BE2C (cell line): ENCODE data around the gene LONP2.

Source experiments
- DNase-seq: peaks from one replicate; pipeline ENCODE4 v3.0.0-alpha.2; 2020
- H3K27me3 ChIP-seq: fragments of 250-450 bp; sonication (Bioruptor Pico); 2 replicates; pipeline ENCODE4 v1.5.1; 2020; ENCODE audit warnings: mild to moderate bottlenecking
- H3K36me3 ChIP-seq: fragments of 250-450 bp; sonication (Bioruptor Pico); 2 replicates; pipeline ENCODE4 v1.5.1; 2020; ENCODE audit warnings: mild to moderate bottlenecking
- H3K4me1 ChIP-seq: fragments of 250-450 bp; sonication (Bioruptor Pico); 2 replicates; pipeline ENCODE4 v1.5.1; 2020
- H3K4me3 ChIP-seq: 2 replicates; pipeline ENCODE4 v1.5.1; 2011; ENCODE audit warnings: low read depth, low read length
- H3K9me3 ChIP-seq: fragments of 250-450 bp; sonication (Bioruptor Pico); 2 replicates; pipeline ENCODE4 v1.5.1; 2020
- TF ChIP-seq, protein P1 (sequence below): IDR thresholded peaks from 2 replicates; pipeline ENCODE4 v1.5.1; 2012; ENCODE audit warnings: mild to moderate bottlenecking, low read depth, low read length

Gene LONP2

DNA sequence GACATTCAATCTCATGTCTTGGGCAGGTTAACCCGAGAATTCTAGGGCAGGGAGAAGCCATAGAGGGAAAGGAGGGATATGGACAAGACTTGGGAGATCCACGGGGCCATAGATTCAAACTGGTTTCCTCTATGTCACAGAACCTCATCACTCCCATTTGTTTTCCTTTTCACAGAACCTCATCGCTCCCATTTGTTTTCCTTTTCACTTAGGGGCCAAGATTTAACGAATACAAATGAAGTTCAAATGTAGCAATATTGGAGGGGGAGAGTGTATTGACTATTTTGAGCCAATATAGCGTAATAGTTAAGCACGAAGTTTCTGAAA, 39.3 kb upstream of the LONP2 start:
- Histone ChIP-seq H3K4me3 (no peak overlapping the region), H3K9me3 (no peaks in the 10 kb centered on the region), H3K36me3 (no peaks in the 10 kb centered on the region), H3K27me3 (no peaks in the 10 kb centered on the region), H3K4me1 (no peaks in the 10 kb centered on the region)
- TF ChIP-seq, protein P1, sequence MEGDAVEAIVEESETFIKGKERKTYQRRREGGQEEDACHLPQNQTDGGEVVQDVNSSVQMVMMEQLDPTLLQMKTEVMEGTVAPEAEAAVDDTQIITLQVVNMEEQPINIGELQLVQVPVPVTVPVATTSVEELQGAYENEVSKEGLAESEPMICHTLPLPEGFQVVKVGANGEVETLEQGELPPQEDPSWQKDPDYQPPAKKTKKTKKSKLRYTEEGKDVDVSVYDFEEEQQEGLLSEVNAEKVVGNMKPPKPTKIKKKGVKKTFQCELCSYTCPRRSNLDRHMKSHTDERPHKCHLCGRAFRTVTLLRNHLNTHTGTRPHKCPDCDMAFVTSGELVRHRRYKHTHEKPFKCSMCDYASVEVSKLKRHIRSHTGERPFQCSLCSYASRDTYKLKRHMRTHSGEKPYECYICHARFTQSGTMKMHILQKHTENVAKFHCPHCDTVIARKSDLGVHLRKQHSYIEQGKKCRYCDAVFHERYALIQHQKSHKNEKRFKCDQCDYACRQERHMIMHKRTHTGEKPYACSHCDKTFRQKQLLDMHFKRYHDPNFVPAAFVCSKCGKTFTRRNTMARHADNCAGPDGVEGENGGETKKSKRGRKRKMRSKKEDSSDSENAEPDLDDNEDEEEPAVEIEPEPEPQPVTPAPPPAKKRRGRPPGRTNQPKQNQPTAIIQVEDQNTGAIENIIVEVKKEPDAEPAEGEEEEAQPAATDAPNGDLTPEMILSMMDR, result no peak
- no peak for DNase-seq

DNA sequence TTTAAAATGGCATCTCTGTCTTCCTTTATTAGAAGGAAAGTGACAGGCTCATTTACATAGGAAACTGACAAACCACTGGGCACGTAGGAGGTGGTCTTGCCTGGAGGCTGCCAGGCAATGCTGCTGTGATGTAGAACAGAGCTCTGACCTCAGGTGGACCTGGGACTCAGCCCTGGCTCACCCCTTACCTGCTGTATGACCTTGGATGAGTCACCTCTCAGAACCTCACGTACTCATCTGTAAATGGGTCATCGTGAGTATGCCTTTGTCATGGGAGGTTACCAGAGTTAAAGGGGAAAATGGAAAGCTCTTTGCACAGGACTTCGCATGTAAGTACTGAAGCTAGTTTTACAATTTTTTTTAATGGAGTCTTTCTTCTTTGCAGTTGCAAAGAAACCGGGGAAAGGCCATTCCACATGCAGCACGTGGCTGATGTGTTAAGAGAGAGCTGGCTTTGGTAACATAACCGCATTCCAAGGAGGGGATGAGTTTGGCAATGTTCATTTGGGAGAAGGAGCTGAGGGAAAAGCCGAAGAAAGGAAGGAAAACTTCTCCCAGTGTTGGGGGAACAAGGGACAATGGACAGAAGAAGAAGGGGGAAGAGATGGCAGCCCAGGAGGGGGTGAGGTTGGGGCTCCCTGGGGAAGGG, 37.4 kb upstream of the LONP2 start:
- Histone ChIP-seq H3K4me1 (no peaks in the 10 kb centered on the region), H3K27me3 (no peaks in the 10 kb centered on the region), H3K9me3 (no peaks in the 10 kb centered on the region), H3K36me3 (no peaks in the 10 kb centered on the region), H3K4me3 (no peak overlapping the region)
- DNase-seq, result no peak
- TF ChIP-seq, protein P1, result no peak

DNA sequence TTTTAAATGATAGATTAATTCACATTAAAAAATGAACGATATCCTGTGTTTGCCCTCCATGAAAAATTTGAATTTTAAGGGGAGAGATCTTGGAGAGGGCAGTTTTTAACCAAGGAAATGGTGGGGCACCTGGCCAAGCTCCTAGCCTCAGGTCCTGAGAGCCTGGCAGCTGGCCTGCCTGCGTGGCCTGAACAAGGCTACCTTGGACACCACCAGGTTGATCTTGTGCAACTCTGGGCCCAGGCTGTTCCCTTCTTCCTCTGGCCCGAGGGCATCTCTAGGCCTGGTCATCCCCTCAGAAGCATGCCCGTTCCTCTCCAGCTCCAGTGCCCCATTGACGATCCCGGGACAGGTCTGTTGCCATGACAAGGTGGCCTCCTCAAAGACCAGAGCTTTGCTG, 33.4 kb upstream of the LONP2 start:
- Histone ChIP-seq H3K36me3 (no peaks in the 10 kb centered on the region), H3K4me3 (no peak overlapping the region), H3K9me3 (no peaks in the 10 kb centered on the region), H3K27me3 (no peaks in the 10 kb centered on the region), H3K4me1 (no peaks in the 10 kb centered on the region)
- no peak for DNase-seq
- TF ChIP-seq, protein P1, result no peak

DNA sequence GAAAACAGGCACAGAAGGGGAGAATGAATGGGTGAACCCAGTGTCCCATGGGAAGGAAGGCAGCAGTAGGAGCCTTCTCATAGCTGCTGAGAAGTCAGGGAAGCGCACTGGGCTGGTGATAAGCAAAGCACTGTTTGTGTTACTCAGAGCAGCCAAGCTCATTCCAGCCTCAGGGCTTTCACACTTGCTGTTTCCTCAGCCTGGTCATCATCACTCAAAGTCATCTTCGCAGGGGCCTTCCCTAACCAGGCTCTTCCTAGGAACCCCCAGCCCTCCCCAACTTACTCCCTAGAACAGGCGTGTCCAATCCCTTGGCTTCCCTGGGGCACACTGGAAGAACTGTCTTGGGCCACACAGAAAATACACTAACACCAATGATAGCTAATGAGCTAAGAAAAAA, 32.1 kb upstream of the LONP2 start:
- no peak for DNase-seq
- Histone ChIP-seq H3K27me3 (no peaks in the 10 kb centered on the region), H3K9me3 (no peaks in the 10 kb centered on the region), H3K4me3 (no peak overlapping the region), H3K36me3 (no peaks in the 10 kb centered on the region), H3K4me1 (no peaks in the 10 kb centered on the region)
- TF ChIP-seq, protein P1, result no peak

DNA sequence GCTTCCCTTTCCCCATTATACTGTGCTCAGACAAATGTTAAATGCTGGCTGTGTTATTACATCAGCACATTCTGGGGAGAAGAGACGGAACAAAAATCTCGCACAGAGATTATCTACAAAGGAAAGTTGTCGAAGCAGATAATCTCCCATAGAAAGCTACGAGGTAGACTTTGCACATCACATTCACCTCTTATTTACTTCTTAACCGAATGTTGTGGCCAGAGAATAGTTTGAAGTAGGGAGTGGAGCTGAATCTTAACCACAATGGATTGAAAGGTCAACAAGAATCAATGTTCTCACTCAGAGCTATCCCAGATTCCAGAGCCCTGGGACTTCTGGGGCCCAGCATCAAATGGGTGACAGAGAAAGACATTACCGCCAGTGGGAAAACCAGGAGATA, 28.4 kb upstream of the LONP2 start:
- no peaks in the 10 kb centered on the region for H3K27me3 ChIP-seq
- H3K36me3 ChIP-seq, result no peaks in the 10 kb centered on the region
- DNase-seq, result no peak
- H3K9me3 ChIP-seq, result no peaks in the 10 kb centered on the region
- H3K4me1 ChIP-seq, result no peaks in the 10 kb centered on the region
- TF ChIP-seq, protein P1, result no peak
- no peak overlapping the region for H3K4me3 ChIP-seq

DNA sequence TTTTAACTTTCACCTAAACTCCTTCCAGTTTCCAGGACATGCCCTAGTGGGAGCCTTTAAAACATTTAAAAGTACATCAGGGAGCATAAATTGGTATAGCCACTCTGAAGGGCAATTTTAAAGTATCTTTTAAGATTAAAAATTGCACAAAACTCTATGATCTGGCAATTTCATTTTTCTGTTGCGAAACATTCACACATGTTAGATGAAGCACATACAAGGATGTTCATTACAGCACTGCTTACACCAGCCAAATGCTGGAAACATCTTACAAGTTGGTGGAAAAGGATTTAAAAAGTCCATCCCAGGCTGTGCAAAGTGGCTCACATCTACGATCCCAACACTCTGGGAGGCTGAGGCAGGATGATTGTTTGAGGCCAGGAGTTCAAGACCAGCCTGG, 26.4 kb upstream of the LONP2 start:
- no peak for DNase-seq
- no peaks in the 10 kb centered on the region for H3K36me3 ChIP-seq
- H3K4me1 ChIP-seq, result no peaks in the 10 kb centered on the region
- no peaks in the 10 kb centered on the region for H3K9me3 ChIP-seq
- no peaks in the 10 kb centered on the region for H3K27me3 ChIP-seq
- TF ChIP-seq, protein P1, result no peak
- H3K4me3 ChIP-seq, result no peak overlapping the region
